ENCODE measurements around the gene CSH1.

DNA sequence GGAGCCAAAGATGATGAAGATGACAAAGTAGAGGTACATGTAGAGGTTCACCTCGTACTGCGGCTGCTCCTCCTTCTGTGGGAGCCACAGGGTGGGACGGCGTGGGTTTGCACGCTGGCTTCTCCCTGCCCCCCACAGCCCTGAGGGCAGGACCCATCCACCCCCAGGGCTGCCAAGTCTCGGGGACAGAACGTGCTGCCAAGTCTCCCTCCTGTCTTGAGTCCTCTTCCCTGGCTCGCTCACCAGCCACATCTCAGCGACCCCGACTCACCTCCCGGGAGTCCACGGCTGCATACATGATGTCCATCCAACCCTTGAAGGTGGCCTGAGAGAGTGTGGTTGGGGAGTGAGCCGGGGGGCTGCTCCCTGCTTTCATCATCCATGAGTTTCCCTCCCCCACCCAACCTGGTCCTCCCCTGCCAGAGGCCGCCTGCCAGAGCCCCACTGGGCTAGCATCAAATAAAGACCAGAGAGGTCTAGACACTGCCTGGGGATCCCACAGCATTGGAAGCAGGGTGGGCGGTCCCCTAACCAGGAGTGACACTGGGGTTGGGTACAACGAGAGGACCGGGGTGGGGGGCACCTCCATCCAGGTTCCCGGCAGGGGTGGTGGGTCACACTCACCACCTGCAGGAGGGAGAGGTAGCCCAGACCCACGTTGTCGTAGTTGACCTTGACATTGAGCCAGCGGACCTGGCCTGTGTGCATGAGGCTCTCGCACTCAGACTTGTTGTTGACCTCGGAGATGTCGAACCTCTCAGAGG lies 48.5 kb upstream of the CSH1 start:
- TF ChIP-seq, protein P1, sequence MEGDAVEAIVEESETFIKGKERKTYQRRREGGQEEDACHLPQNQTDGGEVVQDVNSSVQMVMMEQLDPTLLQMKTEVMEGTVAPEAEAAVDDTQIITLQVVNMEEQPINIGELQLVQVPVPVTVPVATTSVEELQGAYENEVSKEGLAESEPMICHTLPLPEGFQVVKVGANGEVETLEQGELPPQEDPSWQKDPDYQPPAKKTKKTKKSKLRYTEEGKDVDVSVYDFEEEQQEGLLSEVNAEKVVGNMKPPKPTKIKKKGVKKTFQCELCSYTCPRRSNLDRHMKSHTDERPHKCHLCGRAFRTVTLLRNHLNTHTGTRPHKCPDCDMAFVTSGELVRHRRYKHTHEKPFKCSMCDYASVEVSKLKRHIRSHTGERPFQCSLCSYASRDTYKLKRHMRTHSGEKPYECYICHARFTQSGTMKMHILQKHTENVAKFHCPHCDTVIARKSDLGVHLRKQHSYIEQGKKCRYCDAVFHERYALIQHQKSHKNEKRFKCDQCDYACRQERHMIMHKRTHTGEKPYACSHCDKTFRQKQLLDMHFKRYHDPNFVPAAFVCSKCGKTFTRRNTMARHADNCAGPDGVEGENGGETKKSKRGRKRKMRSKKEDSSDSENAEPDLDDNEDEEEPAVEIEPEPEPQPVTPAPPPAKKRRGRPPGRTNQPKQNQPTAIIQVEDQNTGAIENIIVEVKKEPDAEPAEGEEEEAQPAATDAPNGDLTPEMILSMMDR (IDR thresholded peaks at IDR 0.05), result no peak
- no peak for TF ChIP-seq POLR2A (IDR thresholded peaks at IDR 0.05)
